Heart right ventricle (tissue), 16 donors: ENCODE data around the gene ANKFN1. TPM values are rescaled to one million over a fixed set of nuclear protein-coding genes. Genes with fewer than 3 reads are reported as not detected.

ENCODE experiments used
- ATAC-seq, 8 donors: fragments of 200-7000 bp; cut with Tn5 transposase; one replicate each; pipeline ENCODE4 v1.9.1; 2020; ENCODE audit warnings: mild to moderate bottlenecking in 8 of 8, moderate library complexity in 8 of 8, moderate number of reproducible peaks in 1 of 8
- DNase-seq, 2 donors: peaks; one replicate each; pipeline ENCODE4 v3.0.0-alpha.2; 2020
- H3K27ac ChIP-seq, 10 donors: fragments of 200-600 bp; sonication (generic) in 2 of 10; one replicate each; pipeline versions ENCODE4 v1.5.0 to v1.8.0; 2020 to 2022; ENCODE audit warnings: mild to moderate bottlenecking in 3 of 10
- H3K27me3 ChIP-seq, 7 donors: fragments of 200-600 bp; one replicate each; pipeline ENCODE4 v1.8.0; 2021 to 2022; ENCODE audit warnings: mild to moderate bottlenecking in 2 of 7
- H3K36me3 ChIP-seq, 9 donors: fragments of 200-600 bp; sonication (generic) in 1 of 9; one replicate each; pipeline versions ENCODE4 v1.5.0 to v1.8.0; 2020 to 2022; ENCODE audit warnings: mild to moderate bottlenecking in 2 of 9
- H3K4me1 ChIP-seq, 9 donors: fragments of 200-600 bp; sonication (generic) in 1 of 9; one replicate each; pipeline versions ENCODE4 v1.5.0 to v1.8.0; 2020 to 2022; ENCODE audit warnings: mild to moderate bottlenecking in 4 of 9
- H3K4me3 ChIP-seq, 10 donors: fragments of 200-600 bp; sonication (generic) in 2 of 10; one replicate each; pipeline versions ENCODE4 v1.5.0 to v1.8.0; 2020 to 2022; ENCODE audit warnings: mild to moderate bottlenecking in 7 of 10, moderate library complexity in 2 of 10
- H3K9me3 ChIP-seq, 11 donors: fragments of 200-600 bp in 10 of 11; sonication (generic) in 2 of 11; one replicate each; pipeline versions ENCODE4 v1.5.0 to v1.8.0; 2013 to 2022; ENCODE audit warnings: mild to moderate bottlenecking in 2 of 11, control low read depth in 1 of 11, moderate library complexity in 1 of 11
- WGBS, 2 donors: extraction: QIAGEN DNeasy Blood & Tissue Kit; methylation state at CpG; one replicate each; pipeline ENCODE4 v1.1.7; 2013; ENCODE audit warnings: inconsistent platforms in 1 of 2; 5-methylcytosine and 5-hydroxymethylcytosine counted together
- intact Hi-C, 10 donors: fragments of 100-400 bp; cut with DNase I; formaldehyde crosslinking; loops; one replicate each; pipeline versions ENCODE4 v1.11.1 to v1.14.2; 2022
- polyA plus RNA-seq, 2 donors: library from polyadenylated mRNA; stranded (reverse); fragments of 200-250 nt; gene quantifications; one replicate each; pipeline ENCODE4 v1.2.3, GENCODE V29; 2013
- total RNA-seq, 10 donors: library from RNA; stranded (reverse); fragmentation: NEBNext Ultra II Directional in 3 of 10; extraction: Animal tissue kit (Norgen Biotek cat#: 25700) in 3 of 10; gene quantifications; one replicate each; pipeline versions ENCODE4 v1.2.1 to v1.2.4, GENCODE V29; 2021 to 2023
- TF ChIP-seq, protein P1 (sequence below), 9 donors: fragments of 200-600 bp; sonication (generic) in 2 of 9; IDR thresholded peaks; one replicate each; pipeline versions ENCODE4 v1.5.0 to v1.8.0; 2021 to 2022; ENCODE audit warnings: antibody characterized with exemption in 9 of 9, mild to moderate bottlenecking in 5 of 9, moderate library complexity in 1 of 9
- donor health status: Arrhythmogenic right ventricular cardiomyopathy.
- donor health status: ischemic (EF 13 %, LVEDD 7.1; RV severe dilation, severe dysfunction).
- donor health status: healthy with polysubstance abuse.
- donor health status: DM: no; HTN: yes; CAD: no.
- donor health status: DM: no; HTN: no; CAD: no.
- donor health status: ischemic (EF 25% LVEDD 6.9; RV normal size, moderate dysfunction).
- donor health status: ischemic (EF 25% LVEDD 5.7; RV mildly dilated, moderate dysfunction).
- donor health status: healthy.
- donor health status: DM: yes; HTN: yes; CAD: no.
- donor health status: Ischemic cardiomyopathy.
- donor health status: ischemic (EF 35%, LVEDD 5.7; RV mildly dilated, moderate dysfunction).
- donor health status: nonischemic (EF 11% LVEDD 7.7; RV severe dilation, severe dysfunction).
- donor health status: DM: yes; HTN: yes; CAD: no.
- donor health status: PGD.
- donor health status: ischemic (EF 29% LVEDD 5.4; RV normal size, mild dysfunction).
- donor health status: nonischemic (EF 23%, LVEDD 6.1; RV moderate dilation, normal function).

The ANKFN1 gene
- total and polyA plus RNA-seq, 12 donors: 0.01 to 0.38 TPM; not detected in 10

DNA sequence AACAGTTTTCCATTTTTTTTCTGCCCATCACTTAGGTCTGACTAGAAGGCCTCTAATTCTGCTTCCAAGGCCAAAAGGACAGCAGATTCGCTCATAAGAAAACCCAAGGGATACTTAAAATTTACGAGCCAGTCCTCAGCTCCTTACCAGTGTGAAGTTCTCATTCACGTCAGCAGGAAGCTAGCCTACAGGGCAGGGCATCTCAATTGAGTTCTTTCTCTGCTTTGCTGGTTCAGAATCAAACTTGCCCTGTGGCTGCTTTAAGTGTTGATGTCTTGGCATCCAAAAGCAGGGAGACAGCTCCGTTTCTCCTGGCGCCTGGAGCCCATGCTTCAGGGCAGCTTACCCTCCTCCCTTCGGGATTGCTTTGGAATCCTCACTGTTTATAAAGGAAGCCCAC is 136.0 kb downstream of the ANKFN1 start:
- ATAC-seq (no peak), DNase-seq (no peak)
- no peaks in the 10 kb centered on the region for H3K36me3 ChIP-seq
- H3K27me3 ChIP-seq: no peaks in the 10 kb centered on the region
- no peaks in the 10 kb centered on the region for H3K9me3 ChIP-seq
- TF ChIP-seq, protein P1, sequence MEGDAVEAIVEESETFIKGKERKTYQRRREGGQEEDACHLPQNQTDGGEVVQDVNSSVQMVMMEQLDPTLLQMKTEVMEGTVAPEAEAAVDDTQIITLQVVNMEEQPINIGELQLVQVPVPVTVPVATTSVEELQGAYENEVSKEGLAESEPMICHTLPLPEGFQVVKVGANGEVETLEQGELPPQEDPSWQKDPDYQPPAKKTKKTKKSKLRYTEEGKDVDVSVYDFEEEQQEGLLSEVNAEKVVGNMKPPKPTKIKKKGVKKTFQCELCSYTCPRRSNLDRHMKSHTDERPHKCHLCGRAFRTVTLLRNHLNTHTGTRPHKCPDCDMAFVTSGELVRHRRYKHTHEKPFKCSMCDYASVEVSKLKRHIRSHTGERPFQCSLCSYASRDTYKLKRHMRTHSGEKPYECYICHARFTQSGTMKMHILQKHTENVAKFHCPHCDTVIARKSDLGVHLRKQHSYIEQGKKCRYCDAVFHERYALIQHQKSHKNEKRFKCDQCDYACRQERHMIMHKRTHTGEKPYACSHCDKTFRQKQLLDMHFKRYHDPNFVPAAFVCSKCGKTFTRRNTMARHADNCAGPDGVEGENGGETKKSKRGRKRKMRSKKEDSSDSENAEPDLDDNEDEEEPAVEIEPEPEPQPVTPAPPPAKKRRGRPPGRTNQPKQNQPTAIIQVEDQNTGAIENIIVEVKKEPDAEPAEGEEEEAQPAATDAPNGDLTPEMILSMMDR (IDR thresholded peaks at IDR 0.05): no peak
- H3K4me1 ChIP-seq: peaks cover 0 to 20% (median 0%) of the 10 kb centered on the region in 9 donors
- WGBS, 2 donors: 72 to 76% methylated on average over 6 of the region's 6 CpGs
- no peak overlapping the region for H3K27ac ChIP-seq
- no peak overlapping the region for H3K4me3 ChIP-seq
- intact Hi-C loops: no loop called here

DNA sequence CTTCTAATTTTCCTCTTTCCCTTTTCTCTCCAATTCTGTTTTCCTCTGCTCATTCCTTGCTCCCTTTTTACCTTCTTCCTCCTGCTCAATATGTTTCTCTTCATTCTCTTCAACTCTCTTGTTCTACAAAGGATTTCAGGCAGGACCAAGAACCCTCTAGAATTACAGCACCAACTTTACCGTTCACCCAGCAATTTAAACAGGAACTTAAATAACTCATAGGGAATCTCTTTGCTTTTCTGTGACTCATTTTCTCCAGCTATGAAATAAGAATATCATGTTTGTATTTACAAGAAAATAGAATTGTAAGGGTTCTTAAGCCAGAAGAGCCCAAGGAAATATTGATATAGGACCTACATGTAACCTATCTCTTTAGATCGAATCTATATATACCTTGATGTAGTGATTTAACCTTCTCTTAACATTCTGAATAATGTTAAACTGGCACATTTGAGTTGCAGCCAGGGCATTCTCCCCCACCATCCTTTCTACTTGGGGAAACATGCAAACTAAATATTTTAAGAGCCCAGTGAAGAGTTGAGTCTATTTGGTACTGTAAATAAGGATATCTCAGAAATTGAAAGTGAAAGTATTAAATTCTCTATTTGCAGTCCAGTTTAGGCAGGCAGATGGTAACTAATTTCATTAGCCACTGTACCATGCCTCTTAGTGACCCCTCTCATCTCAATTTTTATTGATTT is 137.0 kb downstream of the ANKFN1 start:
- Histone ChIP-seq H3K36me3 (no peaks in the 10 kb centered on the region), H3K9me3 (no peaks in the 10 kb centered on the region), H3K27me3 (no peaks in the 10 kb centered on the region), H3K4me3 (peak overlapping the region in 3 of 10 donors; percentile 14 to 27 (median 22)), H3K4me1 (peaks cover 0 to 20% (median 0%) of the 10 kb centered on the region in 9 donors), H3K27ac (peak overlapping the region in 1 of 10 donors; percentile 17)
- TF ChIP-seq, protein P1 (IDR thresholded peaks at IDR 0.05): no peak
- intact Hi-C loops: no loop called here
- ATAC-seq (no peak), DNase-seq (no peak)
- 89 to 93% methylated on average over 2 of the region's 2 CpGs for WGBS, 2 donors

DNA sequence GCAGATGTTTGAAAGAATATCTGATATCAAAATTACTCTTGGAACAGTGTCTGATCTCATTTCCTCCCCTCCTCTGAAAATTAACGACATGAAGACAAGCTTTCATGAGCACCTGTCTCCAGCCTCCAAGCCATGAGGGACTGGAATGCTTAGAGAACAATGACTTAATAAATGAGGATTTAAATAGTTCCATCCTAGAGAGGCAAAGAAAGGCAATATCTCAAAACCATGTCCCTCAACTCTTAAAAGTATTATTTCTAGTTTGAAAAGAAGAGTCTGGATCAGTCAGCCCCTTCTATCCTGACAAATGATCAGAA is 137.5 kb downstream of the ANKFN1 start:
- TF ChIP-seq, protein P1 (IDR thresholded peaks at IDR 0.05): no peak
- intact Hi-C loops: no loop called here
- peak overlapping the region in 3 of 10 donors; percentile 14 to 27 (median 22) for H3K4me3 ChIP-seq

DNA sequence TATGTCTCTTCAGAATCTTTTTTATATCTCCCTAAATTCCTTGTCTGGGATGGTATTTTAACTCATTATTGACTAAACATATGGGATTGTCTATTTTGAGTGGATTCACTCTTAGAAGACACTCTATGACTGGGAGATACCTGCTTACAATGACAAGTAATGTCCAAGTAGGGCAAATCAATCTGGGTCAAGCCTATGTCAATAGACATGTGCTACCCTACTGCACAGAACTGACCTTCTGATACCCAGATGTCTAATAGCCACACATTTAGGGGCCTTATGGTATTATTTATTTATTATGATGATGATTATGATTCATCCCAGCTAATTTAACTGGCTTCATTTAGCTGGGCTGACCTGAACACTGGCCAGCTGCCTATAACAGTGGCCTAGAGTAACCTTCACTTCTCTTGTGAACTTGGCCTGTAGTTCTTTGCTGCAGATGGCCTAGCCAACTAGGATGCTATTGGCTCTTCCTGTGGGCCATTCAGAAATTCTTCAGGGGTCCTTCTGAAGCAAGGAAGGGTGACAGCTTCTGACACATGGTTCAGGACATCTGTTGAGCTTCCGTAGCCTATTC is 138.0 kb downstream of the ANKFN1 start:
- intact Hi-C loops: no loop called here
- TF ChIP-seq, protein P1 (IDR thresholded peaks at IDR 0.05): no peak
- Histone ChIP-seq H3K4me3 (no peak overlapping the region), H3K9me3 (no peaks in the 10 kb centered on the region), H3K27ac (no peak overlapping the region), H3K4me1 (peaks cover 0 to 20% (median 0%) of the 10 kb centered on the region in 9 donors), H3K36me3 (no peaks in the 10 kb centered on the region), H3K27me3 (no peaks in the 10 kb centered on the region)
- ATAC-seq (no peak), DNase-seq (peak in 1 of 2 donors; percentile 6)
- WGBS, 2 donors: 84% methylated on average over 1 of the region's 1 CpG

More for the DNA sequence above, 137.5 kb downstream of the ANKFN1 start:
- WGBS, 2 donors: 23 to 36% methylated on average over 1 of the region's 1 CpG
- Histone ChIP-seq H3K27me3 (no peaks in the 10 kb centered on the region), H3K36me3 (no peaks in the 10 kb centered on the region), H3K27ac (no peak overlapping the region), H3K4me1 (peaks cover 0 to 20% (median 0%) of the 10 kb centered on the region in 9 donors), H3K9me3 (no peaks in the 10 kb centered on the region)
- no peak for DNase-seq
- no peak for ATAC-seq
